NT2/D1 (cell line): ENCODE measurements around the gene RASL12.

ENCODE experiments used
- YY1 ChIP-seq: IDR thresholded peaks from 2 replicates; pipeline ENCODE4 v1.6.1; 2011; ENCODE audit not compliant: insufficient read length, insufficient read depth
- ZNF274 ChIP-seq: IDR thresholded peaks from 2 replicates; pipeline ENCODE4 v1.6.1; 2011; ENCODE audit warnings: mild to moderate bottlenecking, low read depth, low read length

DNA sequence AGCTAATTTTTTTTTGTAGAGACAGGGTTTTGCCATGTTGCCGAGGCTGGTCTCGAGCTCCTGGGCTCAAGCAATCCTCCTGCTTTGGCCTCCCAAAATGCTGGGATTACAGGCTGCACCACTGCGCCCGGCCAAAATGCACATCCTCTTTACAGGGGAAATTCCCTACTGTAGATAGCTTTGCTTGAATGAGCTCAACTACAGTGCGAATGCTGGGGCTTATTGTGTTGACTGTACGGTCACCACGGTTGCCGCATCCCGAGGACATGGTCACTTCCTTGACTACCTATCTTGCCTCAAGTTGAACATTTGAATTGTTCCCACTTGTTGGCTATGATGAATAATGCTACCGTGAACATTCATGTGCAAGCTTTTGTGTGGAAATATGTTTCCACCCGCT is 33.1 kb downstream of the RASL12 start:
- no peak for TF ChIP-seq ZNF274
- no peak for TF ChIP-seq YY1
